GM12878 (cell line): ENCODE results near the gene GLO1. TPM values are rescaled to one million over a fixed set of nuclear protein-coding genes. Genes with fewer than 3 reads are reported as not detected.

Experiments used
- ATAC-seq: fragments of 200-7000 bp; cut with Tn5 transposase; 3 replicates; pipeline ENCODE4 v1.9.1; 2020; ENCODE audit warnings: mild to moderate bottlenecking, moderate library complexity
- BruUV-seq: library from RNA; stranded (reverse); fragments of 400-500 nt; replicated peaks from 2 replicates; lab custom pipeline; 2021; lab: Mats Ljungman, UMichigan
- CTCF ChIA-PET: fragments of 300-600 bp; sonication (Branson Sonifier 250); formaldehyde crosslinking; extraction: SDS; loops from one replicate; lab custom pipeline; 2021; ENCODE audit warnings: inconsistent platforms; lab: Yijun Ruan, JAX
- POLR2A ChIA-PET: fragments of 350-600 bp; formaldehyde crosslinking; extraction: SDS; loops from one replicate; lab custom pipeline; 2021; ENCODE audit warnings: inconsistent platforms; lab: Charles Lee
- RAD21 ChIA-PET: fragments of 300-600 bp; sonication (Branson Sonifier 250); formaldehyde crosslinking; loops from one replicate; lab custom pipeline; 2023; ENCODE audit warnings: antibody characterized with exemption; ENCODE audit not compliant: unreplicated experiment; lab: Charles Lee
- SMC1A ChIA-PET: fragments of 300-600 bp; sonication (Branson Sonifier 250); formaldehyde crosslinking; loops from one replicate; lab custom pipeline; 2023; ENCODE audit not compliant: unreplicated experiment, uncharacterized antibody; lab: Charles Lee
- DNase-seq: peaks from one replicate; pipeline ENCODE4 v3.0.0-alpha.2; 2011; ENCODE audit warnings: low read depth, low spot score
- FAIRE-seq: peaks from 3 replicates; lab custom pipeline; 2011; peaks lifted over from hg19 to GRCh38; lab: Jason Lieb, UNC
- H2AFZ ChIP-seq: 2 replicates; pipeline ENCODE4 v1.6.0; 2011; ENCODE audit warnings: low read depth, low read length, control low read depth; ENCODE audit not compliant: control insufficient read depth
- H3K27ac ChIP-seq: 2 replicates; pipeline ENCODE4 v1.5.1; 2011; ENCODE audit warnings: control low read depth; ENCODE audit not compliant: control insufficient read depth, insufficient read depth
- H3K27me3 ChIP-seq, 2 experiments: replicated peaks in 1 of 2; 2 replicates each; pipeline versions ENCODE4 v1.6.0 to v1.6.1; 2011; ENCODE audit warnings: low read length in 1 of 2; ENCODE audit not compliant: control insufficient read depth in 2 of 2, insufficient read depth in 2 of 2
- H3K36me3 ChIP-seq, 2 experiments: 2 replicates each; pipeline ENCODE4 v1.5.1; 2011; ENCODE audit warnings: low read length in 1 of 2; ENCODE audit not compliant: control insufficient read depth in 2 of 2, insufficient read depth in 2 of 2
- H3K4me1 ChIP-seq: 2 replicates; pipeline ENCODE4 v1.6.1; 2011; ENCODE audit warnings: mild to moderate bottlenecking, low read length, moderate library complexity, mixed read lengths; ENCODE audit not compliant: control insufficient read depth, insufficient read depth
- H3K4me2 ChIP-seq: 2 replicates; pipeline ENCODE4 v1.6.0; 2011; ENCODE audit warnings: control low read depth; ENCODE audit not compliant: control insufficient read depth, insufficient read depth
- H3K4me3 ChIP-seq: fragments of 200-600 bp; sonication (generic); 2 replicates; pipeline ENCODE4 v1.5.1; 2016
- H3K79me2 ChIP-seq: 2 replicates; pipeline ENCODE4 v1.6.0; 2011; ENCODE audit warnings: low read length; ENCODE audit not compliant: control insufficient read depth, insufficient read depth
- H3K9ac ChIP-seq: 2 replicates; pipeline ENCODE4 v1.8.0; 2011; ENCODE audit warnings: low read length, control low read depth, mixed read lengths; ENCODE audit not compliant: control insufficient read depth, insufficient read depth
- H3K9me3 ChIP-seq: replicated peaks from 3 replicates; pipeline ENCODE4 v1.5.1; 2011; ENCODE audit warnings: mild to moderate bottlenecking, low read length; ENCODE audit not compliant: control insufficient read depth, insufficient read depth
- H4K20me1 ChIP-seq: 2 replicates; pipeline ENCODE4 v1.6.0; 2011; ENCODE audit not compliant: control insufficient read depth, insufficient read depth
- FOXM1 ChIP-seq: IDR thresholded peaks from 2 replicates; pipeline ENCODE4 v1.6.1; 2012; ENCODE audit warnings: low read depth, mild to moderate bottlenecking, inconsistent platforms, low read length, moderate library complexity
- MEF2A ChIP-seq: IDR thresholded peaks from 2 replicates; pipeline ENCODE4 v1.6.1; 2011; ENCODE audit warnings: low read depth, mild to moderate bottlenecking, low read length, moderate library complexity; ENCODE audit not compliant: insufficient read depth
- RBBP5 ChIP-seq: fragments of 200-600 bp; sonication (generic); conservative IDR thresholded peaks from 2 replicates; pipeline ENCODE4 v1.6.1; 2016
- RELB ChIP-seq: fragments of 450-650 bp; IDR thresholded peaks from 2 replicates; pipeline ENCODE4 v1.6.1; 2017; ENCODE audit warnings: low read depth, mild to moderate bottlenecking, moderate library complexity
- RFX5 ChIP-seq: IDR thresholded peaks from 2 replicates; pipeline ENCODE4 v1.6.1; 2011; ENCODE audit warnings: low read depth, low read length, improper control_type of control experiment
- SIX5 ChIP-seq: IDR thresholded peaks from 2 replicates; pipeline ENCODE4 v1.6.1; 2011; ENCODE audit warnings: mild to moderate bottlenecking, low read depth, low read length, moderate library complexity; ENCODE audit not compliant: severe bottlenecking
- WGBS: methylation state at CpG from one replicate; pipeline ENCODE4 v1.1.6; 2016; ENCODE audit warnings: low lambda C conversion rate; ENCODE audit not compliant: insufficient replicate concordance, insufficient coverage; ENCODE audit errors: missing lambda C conversion rate; 5-methylcytosine and 5-hydroxymethylcytosine counted together
- in situ Hi-C: fragments of 300-500 bp; cut with MboI; formaldehyde crosslinking; loops from 9 replicates; pipeline ENCODE4 v1.14.3; 2018; ENCODE audit warnings: mixed read lengths
- intact Hi-C: fragments of 100-400 bp; cut with micrococcal nuclease; formaldehyde crosslinking; loops from one replicate; pipeline ENCODE4 v1.14.2; 2022; ENCODE audit not compliant: unreplicated experiment
- polyA plus RNA-seq, 11 experiments: library from polyadenylated mRNA; depleted of rRNA in 4 of 11; unstranded in 6 of 11; stranded (reverse) in 5 of 11; fragments of >200 nt; fragmentation: Nextera tagmentation in 4 of 11; fragmentation: Illumina TruSeq in 1 of 11; extraction: Ambion mirVana in 4 of 11; extraction: Trizol in 1 of 11; gene quantifications; 1 replicate in 1 of 11; 2 replicates in 10 of 11; pipeline versions ENCODE4 v1.2.1 to v1.2.3, GENCODE V29; 2011 to 2016; ENCODE audit warnings: inconsistent platforms in 2 of 11, missing spikeins in 2 of 11, low read depth in 1 of 11
- total RNA-seq, 4 experiments: library from RNA; depleted of rRNA in 3 of 4; stranded (reverse); fragments of >200 nt in 3 of 4; fragmentation: Illumina TruSeq in 1 of 4; extraction: Trizol in 1 of 4; gene quantifications; 2 replicates each; pipeline versions ENCODE4 v1.2.1 to v1.2.3, GENCODE V29; 2013 to 2021
- TF ChIP-seq, protein P1 (sequence below): fragments of 450-650 bp; formaldehyde crosslinking; IDR thresholded peaks from 2 replicates; pipeline ENCODE4 v1.5.0; 2022; ENCODE audit warnings: mild to moderate bottlenecking, missing genetic modification characterization
- TF ChIP-seq, protein P2 (sequence below): IDR thresholded peaks from 2 replicates; pipeline ENCODE4 v1.6.1; 2012; ENCODE audit warnings: low read depth, low read length, improper control_type of control experiment

GLO1 gene
- total and polyA plus RNA-seq, 10 of the 15 experiments (the other 5 are each of a cell fraction or from before 2014, with no cell fraction given): 105 to 227 (median 150) TPM

GRCh38 chr6:38703949-38704590 is 1.1 kb upstream of the GLO1 start:
- Histone ChIP-seq H3K79me2 (peaks cover 26% of the 10 kb centered on the region), H3K4me1 (no peaks in the 10 kb centered on the region), H4K20me1 (no peaks in the 10 kb centered on the region), H2AFZ (no peak overlapping the region), H3K36me3 (no peaks in the 10 kb centered on the region), H3K4me3 (no peak overlapping the region), H3K27ac (no peak overlapping the region), H3K9ac (no peak overlapping the region), H3K27me3 (no peaks in the 10 kb centered on the region), H3K4me2 (no peak overlapping the region), H3K9me3 (peaks cover 6% of the 10 kb centered on the region; the same call in 2 of the 3 replicates)
- TF ChIP-seq RELB: no peak
- no peak for TF ChIP-seq RFX5
- TF ChIP-seq, protein P1, sequence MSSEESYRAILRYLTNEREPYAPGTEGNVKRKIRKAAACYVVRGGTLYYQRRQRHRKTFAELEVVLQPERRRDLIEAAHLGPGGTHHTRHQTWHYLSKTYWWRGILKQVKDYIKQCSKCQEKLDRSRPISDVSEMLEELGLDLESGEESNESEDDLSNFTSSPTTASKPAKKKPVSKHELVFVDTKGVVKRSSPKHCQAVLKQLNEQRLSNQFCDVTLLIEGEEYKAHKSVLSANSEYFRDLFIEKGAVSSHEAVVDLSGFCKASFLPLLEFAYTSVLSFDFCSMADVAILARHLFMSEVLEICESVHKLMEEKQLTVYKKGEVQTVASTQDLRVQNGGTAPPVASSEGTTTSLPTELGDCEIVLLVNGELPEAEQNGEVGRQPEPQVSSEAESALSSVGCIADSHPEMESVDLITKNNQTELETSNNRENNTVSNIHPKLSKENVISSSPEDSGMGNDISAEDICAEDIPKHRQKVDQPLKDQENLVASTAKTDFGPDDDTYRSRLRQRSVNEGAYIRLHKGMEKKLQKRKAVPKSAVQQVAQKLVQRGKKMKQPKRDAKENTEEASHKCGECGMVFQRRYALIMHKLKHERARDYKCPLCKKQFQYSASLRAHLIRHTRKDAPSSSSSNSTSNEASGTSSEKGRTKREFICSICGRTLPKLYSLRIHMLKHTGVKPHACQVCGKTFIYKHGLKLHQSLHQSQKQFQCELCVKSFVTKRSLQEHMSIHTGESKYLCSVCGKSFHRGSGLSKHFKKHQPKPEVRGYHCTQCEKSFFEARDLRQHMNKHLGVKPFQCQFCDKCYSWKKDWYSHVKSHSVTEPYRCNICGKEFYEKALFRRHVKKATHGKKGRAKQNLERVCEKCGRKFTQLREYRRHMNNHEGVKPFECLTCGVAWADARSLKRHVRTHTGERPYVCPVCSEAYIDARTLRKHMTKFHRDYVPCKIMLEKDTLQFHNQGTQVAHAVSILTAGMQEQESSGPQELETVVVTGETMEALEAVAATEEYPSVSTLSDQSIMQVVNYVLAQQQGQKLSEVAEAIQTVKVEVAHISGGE: no peak
- TF ChIP-seq FOXM1: no peak
- TF ChIP-seq, protein P2, sequence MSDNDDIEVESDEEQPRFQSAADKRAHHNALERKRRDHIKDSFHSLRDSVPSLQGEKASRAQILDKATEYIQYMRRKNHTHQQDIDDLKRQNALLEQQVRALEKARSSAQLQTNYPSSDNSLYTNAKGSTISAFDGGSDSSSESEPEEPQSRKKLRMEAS: no peak
- TF ChIP-seq MEF2A: no peak
- TF ChIP-seq SIX5: no peak
- no peak for TF ChIP-seq RBBP5
- no peak for FAIRE-seq
- CTCF ChIA-PET: interaction anchor here (0.7 to 1.4 kb wide), 3 partner anchors 16 to 67 kb away, joined by 3 to 5 read pairs (median 3); no protein-coding TSS in a partner anchor
- BruUV-seq: no TSS peak
- intact Hi-C loops: loop anchor here (1.0 kb wide), 1 partner anchor 10 kb away; no protein-coding TSS in a partner anchor
- no peak for ATAC-seq
- RAD21 ChIA-PET: interaction anchor here (0.7 to 1.5 kb wide), 2 partner anchors 16 to 108 kb away, joined by 3 to 7 read pairs; no protein-coding TSS in a partner anchor
- in situ Hi-C loops: no loop called here
- no peak for DNase-seq
- POLR2A ChIA-PET: interaction anchor here (0.7 to 1.1 kb wide), 2 partner anchors 10 to 15 kb away, joined by 4 read pairs; no protein-coding TSS in a partner anchor
- SMC1A ChIA-PET: interaction anchor here (0.7 kb wide), 1 partner anchor 21 kb away, joined by 3 read pairs; no protein-coding TSS in a partner anchor
- WGBS: 71% methylated on average over 5 of the region's 5 CpGs
